Activated B cell treated with CpG ODN at 0.5 μM for 24 hours (primary cell): ENCODE measurements around the gene PRDM16. TPM values are rescaled to one million over a fixed set of nuclear protein-coding genes. Genes with fewer than 3 reads are reported as not detected.

Source experiments
- ATAC-seq: fragments of 200-7000 bp; cut with Tn5 transposase; one replicate; pipeline ENCODE4 v1.10.0; 2021; ENCODE audit warnings: low read depth, mild to moderate bottlenecking, moderate library complexity
- CTCF ChIA-PET: fragments of 350-600 bp; sonication (Branson Sonifier 250); formaldehyde crosslinking; loops from one replicate; lab custom pipeline; 2021; ENCODE audit warnings: antibody characterized with exemption; lab: Charles Lee
- POLR2A ChIA-PET: fragments of 350-600 bp; sonication (Branson Sonifier 250); formaldehyde crosslinking; loops from one replicate; lab custom pipeline; 2021; ENCODE audit warnings: antibody characterized with exemption; lab: Charles Lee
- DNase-seq: peaks from one replicate; pipeline ENCODE4 v3.0.0; 2022
- H3K27ac Mint-ChIP-seq: one replicate; pipeline ENCODE4 v1.8.0; 2020; ENCODE audit warnings: mixed read lengths
- H3K27me3 Mint-ChIP-seq: one replicate; pipeline ENCODE4 v1.8.0; 2021; ENCODE audit warnings: mixed read lengths
- H3K36me3 Mint-ChIP-seq: one replicate; pipeline ENCODE4 v1.8.0; 2021; ENCODE audit warnings: low read depth, mixed read lengths
- H3K4me1 Mint-ChIP-seq: one replicate; pipeline ENCODE4 v1.8.0; 2021; ENCODE audit warnings: mixed read lengths
- H3K4me3 Mint-ChIP-seq: one replicate; pipeline ENCODE4 v1.8.0; 2020; ENCODE audit warnings: mild to moderate bottlenecking, mixed read lengths
- H3K9me3 Mint-ChIP-seq: one replicate; pipeline ENCODE4 v1.8.0; 2020; ENCODE audit warnings: mixed read lengths
- intact Hi-C: fragments of 100-400 bp; cut with micrococcal nuclease; formaldehyde crosslinking; loops from one replicate; pipeline ENCODE4 v1.15.1; 2024
- total RNA-seq: library from RNA; stranded (reverse); gene quantifications from 2 replicates; pipeline ENCODE4 v1.2.3, GENCODE V29; 2022
- TF ChIP-seq, protein P1 (sequence below): fragments of 200-600 bp; IDR thresholded peaks from one replicate; pipeline ENCODE4 v1.8.0; 2022; ENCODE audit warnings: antibody characterized with exemption, mild to moderate bottlenecking

The PRDM16 gene
- total RNA-seq, 1 donor from 2014 or later = not detected

DNA sequence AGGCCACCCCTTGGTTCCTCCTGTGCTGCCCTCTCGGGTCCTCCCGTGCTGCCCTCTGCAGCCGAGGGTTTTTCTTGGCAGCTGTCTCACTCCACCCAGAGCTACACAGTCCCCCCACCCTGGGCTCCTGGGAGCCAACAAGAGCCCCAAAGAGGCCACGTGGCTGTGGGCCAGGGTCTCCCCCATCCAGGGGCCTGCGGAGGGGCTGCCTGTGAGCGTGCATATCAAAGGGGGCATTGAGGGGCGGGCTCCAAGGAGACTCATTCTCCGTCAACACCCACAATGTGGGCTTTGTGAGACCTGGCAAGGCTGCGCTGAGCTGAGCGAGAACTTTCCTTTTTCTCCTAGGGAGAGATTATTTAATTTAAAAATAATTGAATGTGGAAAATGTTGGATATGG lies 276.8 kb downstream of the PRDM16 start:
- ATAC-seq (no peak), DNase-seq (no peak)
- H3K27me3 Mint-ChIP-seq = no peaks in the 10 kb centered on the region
- ChIA-PET CTCF (no interaction called here), POLR2A (no interaction called here)
- H3K36me3 Mint-ChIP-seq = no peaks in the 10 kb centered on the region
- TF ChIP-seq, protein P1, sequence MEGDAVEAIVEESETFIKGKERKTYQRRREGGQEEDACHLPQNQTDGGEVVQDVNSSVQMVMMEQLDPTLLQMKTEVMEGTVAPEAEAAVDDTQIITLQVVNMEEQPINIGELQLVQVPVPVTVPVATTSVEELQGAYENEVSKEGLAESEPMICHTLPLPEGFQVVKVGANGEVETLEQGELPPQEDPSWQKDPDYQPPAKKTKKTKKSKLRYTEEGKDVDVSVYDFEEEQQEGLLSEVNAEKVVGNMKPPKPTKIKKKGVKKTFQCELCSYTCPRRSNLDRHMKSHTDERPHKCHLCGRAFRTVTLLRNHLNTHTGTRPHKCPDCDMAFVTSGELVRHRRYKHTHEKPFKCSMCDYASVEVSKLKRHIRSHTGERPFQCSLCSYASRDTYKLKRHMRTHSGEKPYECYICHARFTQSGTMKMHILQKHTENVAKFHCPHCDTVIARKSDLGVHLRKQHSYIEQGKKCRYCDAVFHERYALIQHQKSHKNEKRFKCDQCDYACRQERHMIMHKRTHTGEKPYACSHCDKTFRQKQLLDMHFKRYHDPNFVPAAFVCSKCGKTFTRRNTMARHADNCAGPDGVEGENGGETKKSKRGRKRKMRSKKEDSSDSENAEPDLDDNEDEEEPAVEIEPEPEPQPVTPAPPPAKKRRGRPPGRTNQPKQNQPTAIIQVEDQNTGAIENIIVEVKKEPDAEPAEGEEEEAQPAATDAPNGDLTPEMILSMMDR = no peak
- H3K4me3 Mint-ChIP-seq = no peak overlapping the region
- H3K27ac Mint-ChIP-seq = no peak overlapping the region
- intact Hi-C loops = no loop called here
- no peaks in the 10 kb centered on the region for H3K4me1 Mint-ChIP-seq
- H3K9me3 Mint-ChIP-seq = peaks cover 12% of the 10 kb centered on the region

DNA sequence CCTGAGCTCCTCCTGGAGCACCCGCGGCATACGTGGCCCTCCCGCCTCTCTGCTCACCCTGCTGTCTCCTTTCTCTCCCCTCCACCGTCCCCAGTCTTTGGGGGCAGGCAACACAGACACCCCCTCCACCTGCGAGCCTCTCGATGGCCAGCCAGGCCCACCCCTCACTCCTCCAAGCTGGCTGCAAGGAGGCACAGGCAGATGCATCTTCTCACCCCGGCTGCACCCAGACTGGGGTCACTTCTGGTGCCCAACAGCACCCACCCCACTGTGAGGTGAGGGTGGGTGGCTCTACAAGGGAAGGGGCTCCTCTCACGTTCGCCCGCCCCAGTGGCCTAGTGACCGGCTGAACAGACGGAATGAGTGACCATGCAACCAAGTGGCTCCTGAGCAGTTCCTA lies 277.5 kb downstream of the PRDM16 start:
- TF ChIP-seq, protein P1 = no peak
- DNase-seq (no peak), ATAC-seq (no peak)
- ChIA-PET POLR2A (no interaction called here), CTCF (no interaction called here)
- H3K27me3 Mint-ChIP-seq = no peaks in the 10 kb centered on the region
- H3K36me3 Mint-ChIP-seq = no peaks in the 10 kb centered on the region
- H3K9me3 Mint-ChIP-seq = peaks cover 12% of the 10 kb centered on the region
- no peak overlapping the region for H3K27ac Mint-ChIP-seq
- intact Hi-C loops = no loop called here
- no peaks in the 10 kb centered on the region for H3K4me1 Mint-ChIP-seq
- no peak overlapping the region for H3K4me3 Mint-ChIP-seq

DNA sequence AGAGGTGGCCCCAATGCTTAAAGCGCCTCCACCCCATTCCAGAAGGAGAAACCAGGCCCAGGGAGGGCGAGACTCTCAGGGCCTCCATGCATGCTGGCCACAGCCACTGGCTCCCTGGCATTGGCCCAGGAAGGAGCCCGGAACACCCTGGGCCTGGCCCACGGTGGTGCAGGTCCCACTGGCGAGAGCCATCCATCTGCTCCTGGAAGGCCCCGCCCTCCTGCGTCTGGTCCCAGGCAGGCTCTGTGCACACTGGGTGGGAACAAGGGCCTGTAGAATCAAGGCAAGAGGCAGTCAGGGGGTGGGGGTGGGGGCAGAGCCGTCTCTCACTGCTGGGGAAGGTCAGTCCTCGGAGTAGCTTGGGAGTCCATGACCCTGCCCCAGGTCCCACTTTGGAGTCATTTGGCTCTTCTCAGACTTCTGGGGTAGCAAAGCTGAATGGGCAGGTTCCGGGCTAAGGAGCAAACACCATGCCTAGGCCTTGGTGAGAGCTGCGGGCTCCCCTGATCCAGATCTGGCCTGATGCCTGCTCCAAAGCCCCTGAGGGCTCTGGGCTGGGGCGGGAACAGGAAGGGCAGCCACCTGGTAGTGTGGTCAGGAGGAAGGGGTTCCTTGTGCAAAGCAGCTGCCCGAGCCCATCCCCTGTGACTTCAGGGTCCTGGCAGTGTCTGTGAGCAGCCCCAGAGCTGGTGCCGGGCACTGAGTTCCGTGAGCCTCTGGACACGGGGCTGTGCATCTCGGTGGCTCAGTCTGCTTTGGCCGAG lies 278.4 kb downstream of the PRDM16 start:
- Mint-ChIP-seq H3K27ac (no peak overlapping the region), H3K27me3 (peaks cover 2% of the 10 kb centered on the region), H3K4me1 (no peaks in the 10 kb centered on the region), H3K9me3 (peaks cover 12% of the 10 kb centered on the region), H3K4me3 (no peak overlapping the region), H3K36me3 (no peaks in the 10 kb centered on the region)
- intact Hi-C loops = no loop called here
- ChIA-PET CTCF (no interaction called here), POLR2A (no interaction called here)
- ATAC-seq (no peak), DNase-seq (no peak)
- TF ChIP-seq, protein P1 = no peak

DNA sequence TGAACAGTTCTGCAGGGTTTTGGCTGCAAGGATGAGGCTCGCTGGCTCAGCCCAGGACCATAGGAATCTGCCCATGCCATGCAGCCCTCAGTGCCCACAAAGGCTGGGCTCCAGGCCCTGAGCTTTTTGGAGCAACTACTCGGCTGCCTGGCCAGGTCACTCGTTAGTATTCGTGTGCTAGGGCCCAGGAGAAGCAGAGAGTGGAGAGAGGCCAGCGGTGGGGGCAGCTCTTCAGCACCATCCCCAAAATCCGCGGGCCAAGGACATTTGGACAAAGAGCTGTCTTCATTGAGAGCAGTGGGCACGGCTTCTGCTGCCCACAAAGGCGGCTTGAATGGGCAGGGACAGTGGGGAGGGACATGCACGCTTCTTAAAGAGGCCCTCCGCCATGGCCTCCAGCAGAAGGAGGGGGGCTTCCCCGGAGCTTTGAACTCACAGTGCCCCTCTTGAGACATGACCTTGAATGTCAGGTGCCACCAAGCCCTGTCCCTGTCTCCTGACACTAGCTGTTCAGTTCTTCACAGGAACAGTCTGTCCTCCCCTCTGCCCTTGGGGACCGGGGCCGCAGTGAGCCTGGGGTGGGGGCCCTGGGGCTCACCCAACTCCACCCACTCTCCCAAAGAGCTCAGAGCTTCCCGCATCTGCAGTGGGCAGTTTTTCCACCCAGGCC lies 279.3 kb downstream of the PRDM16 start:
- H3K4me1 Mint-ChIP-seq = no peaks in the 10 kb centered on the region
- H3K9me3 Mint-ChIP-seq = peaks cover 7% of the 10 kb centered on the region
- no peak for DNase-seq
- peaks cover 2% of the 10 kb centered on the region for H3K27me3 Mint-ChIP-seq
- CTCF ChIA-PET = no interaction called here
- H3K4me3 Mint-ChIP-seq = no peak overlapping the region
- POLR2A ChIA-PET = no interaction called here
- H3K27ac Mint-ChIP-seq = no peak overlapping the region
- intact Hi-C loops = no loop called here
- no peak for ATAC-seq
- TF ChIP-seq, protein P1 = no peak
- no peaks in the 10 kb centered on the region for H3K36me3 Mint-ChIP-seq

DNA sequence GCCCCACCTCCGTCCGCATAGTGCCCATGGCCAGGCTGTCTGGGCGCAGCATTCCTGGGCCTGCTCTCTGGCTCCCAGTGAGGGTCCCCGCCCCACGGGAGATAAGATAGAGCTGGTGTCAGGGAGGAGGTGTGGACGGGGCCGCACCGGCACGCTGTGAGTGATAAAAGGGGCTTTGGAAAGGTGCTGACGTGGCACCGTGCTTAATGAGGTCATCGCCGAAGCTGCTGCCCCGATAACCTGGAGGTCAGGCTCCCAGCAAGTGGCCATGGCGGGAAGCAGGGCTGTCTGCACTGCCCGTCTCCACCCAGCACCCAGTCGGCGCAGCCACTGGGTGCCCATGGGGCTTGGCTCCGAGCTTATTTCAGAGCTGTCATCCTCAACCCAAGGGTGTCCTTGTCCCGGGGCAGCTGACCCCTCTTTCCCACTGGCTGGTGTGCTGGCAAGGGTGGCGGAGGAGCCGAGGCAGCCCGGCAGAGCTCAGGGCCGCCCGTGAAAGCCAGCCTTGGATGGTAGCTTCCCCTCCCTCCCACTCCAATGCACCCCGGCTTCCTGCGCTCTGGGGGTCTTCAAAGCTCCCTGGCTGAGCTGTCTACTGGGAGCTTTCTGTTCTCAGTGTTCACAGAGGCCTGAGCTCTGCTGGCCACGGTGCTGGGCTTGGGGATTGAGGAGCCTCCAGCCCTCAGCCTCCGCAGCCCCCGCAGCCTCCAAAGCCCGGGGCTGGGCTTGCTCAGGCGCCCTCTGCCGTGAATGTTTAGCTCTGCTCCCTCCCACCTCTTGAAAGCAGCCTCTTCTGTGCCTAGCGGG lies 280.4 kb downstream of the PRDM16 start:
- TF ChIP-seq, protein P1 = no peak
- Mint-ChIP-seq H3K4me1 (no peaks in the 10 kb centered on the region), H3K27ac (no peak overlapping the region), H3K4me3 (no peak overlapping the region), H3K9me3 (peaks cover 2% of the 10 kb centered on the region), H3K27me3 (peaks cover 3% of the 10 kb centered on the region), H3K36me3 (no peaks in the 10 kb centered on the region)
- DNase-seq (no peak), ATAC-seq (no peak)
- ChIA-PET POLR2A (no interaction called here), CTCF (no interaction called here)
- intact Hi-C loops = no loop called here
